VCaP (cell line): ENCODE data around the gene AIFM3.

Source experiments
- H3K27ac ChIP-seq: fragments of 450-650 bp; 2 replicates; pipeline ENCODE4 v1.5.1; 2017
- CTCF ChIP-seq: fragments of 450-650 bp; conservative IDR thresholded peaks from 2 replicates; pipeline ENCODE4 v1.5.1; 2017; ENCODE audit warnings: mild to moderate bottlenecking, moderate library complexity

AIFM3 gene

GRCh38 chr22:20966883-20967696, at the start of gene AIFM3:
Gene AIFM3, plus strand, starts transcription at chr22:20967255. Its CDS starts 690 bp downstream, at chr22:20967945.
- no peak within 1 kb of the TSS for H3K27ac ChIP-seq
- TF ChIP-seq CTCF = no peak

- H3K27ac ChIP-seq = peak overlapping the region; percentile 97
- TF ChIP-seq CTCF = no peak
Measured at GRCh38 chr22:20918663-20919218, 48.3 kb upstream of the AIFM3 start.

DNA sequence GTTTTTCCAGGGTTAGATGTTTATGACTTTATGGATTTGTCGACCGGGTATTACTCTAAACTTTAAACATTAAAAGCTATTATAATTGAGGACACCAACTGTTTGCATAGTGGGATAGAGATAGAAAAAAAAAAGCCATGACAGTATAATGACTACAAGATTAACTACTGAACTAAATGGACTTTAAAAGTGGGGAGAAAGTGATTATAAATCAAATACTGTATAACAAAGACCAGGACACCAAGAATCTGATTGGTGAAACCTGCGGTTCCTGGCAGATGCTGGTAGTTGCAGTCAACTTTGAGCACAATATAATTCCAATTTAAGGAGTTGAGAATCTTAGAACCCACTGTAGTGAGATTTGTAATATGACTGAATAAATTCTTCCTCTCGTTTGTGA, 47.3 kb upstream of the AIFM3 start:
- H3K27ac ChIP-seq = peak overlapping the region; percentile 97
- no peak for TF ChIP-seq CTCF

DNA sequence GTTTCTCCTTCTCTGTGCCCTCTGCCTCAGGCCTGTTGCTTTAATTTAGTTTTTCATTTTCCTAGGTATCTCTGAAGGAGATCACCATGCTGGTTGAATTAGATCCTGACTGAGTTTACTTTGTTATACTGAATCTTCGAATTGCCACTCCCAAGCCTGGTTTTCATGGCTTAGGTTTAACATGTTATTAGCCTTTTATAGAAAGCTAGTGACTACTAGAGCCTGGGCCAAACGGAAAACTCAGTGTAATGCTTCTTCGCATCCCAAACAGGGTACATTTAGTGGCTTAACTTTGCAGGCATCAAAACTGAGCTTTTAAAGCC, 46.2 kb upstream of the AIFM3 start:
- TF ChIP-seq CTCF = no peak
- peak overlapping the region; percentile 97 for H3K27ac ChIP-seq

DNA sequence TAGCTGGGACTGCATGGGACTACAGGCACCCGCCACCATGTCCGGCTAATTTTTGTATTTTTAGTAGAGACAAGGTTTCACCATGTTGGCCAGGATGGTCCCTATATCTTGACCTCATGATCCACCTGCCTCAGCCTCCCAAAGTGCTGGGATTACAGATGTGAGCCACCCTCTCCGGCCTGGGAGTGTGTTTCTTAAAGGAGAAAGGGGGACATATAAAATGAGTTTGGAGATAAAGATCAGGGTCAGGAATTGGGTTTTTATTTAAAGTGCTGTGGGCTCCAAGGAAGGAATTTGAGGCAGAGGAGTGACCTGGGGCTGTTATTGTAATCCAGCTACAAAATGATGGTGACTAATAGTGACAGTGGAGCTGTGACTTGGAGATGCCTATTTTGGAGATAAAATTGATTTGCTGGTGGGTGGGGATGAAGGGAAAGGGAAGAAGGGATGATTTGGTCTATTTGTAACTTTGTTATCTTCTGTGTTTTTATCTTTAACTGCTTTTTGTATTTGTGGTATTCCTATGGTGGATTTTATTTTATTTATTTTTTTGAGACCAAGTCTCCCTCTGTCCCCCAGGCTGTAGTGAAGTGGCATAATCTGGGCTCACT, 44.8 kb upstream of the AIFM3 start:
- TF ChIP-seq CTCF = no peak
- no peak overlapping the region for H3K27ac ChIP-seq

- TF ChIP-seq CTCF = no peak
- no peak overlapping the region for H3K27ac ChIP-seq
Measured at GRCh38 chr22:20926243-20926642, 40.8 kb upstream of the AIFM3 start.

DNA sequence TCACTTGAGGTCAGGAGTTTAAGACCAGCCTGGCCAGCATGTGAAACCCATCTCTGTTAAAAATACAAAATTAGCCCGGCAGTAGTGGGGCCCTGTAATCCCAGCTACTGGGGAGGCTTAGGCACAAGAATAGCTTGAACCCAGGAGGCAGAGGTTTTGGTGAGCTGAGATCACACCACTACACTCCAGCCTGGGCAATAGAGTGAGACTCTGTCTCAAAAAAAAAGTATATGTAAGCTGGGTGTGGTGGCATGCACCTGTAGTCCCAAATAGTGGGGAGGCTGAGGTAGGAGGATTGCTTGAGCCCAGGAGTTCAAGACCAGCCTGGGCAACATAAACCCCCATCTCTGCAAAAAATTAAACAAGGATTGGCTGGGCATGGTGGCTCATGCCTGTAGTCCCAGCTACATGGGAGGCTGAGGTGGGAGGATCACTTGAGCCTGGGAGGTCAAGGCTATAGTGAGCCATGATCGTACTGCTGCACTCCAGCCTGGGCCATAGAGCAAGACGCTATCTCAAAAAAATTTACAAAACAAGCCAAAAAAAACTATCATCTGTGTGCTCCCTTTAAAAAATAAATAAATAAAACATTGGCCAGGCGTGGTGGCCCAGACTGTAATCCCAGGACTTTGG, 39.0 kb upstream of the AIFM3 start:
- TF ChIP-seq CTCF = no peak
- H3K27ac ChIP-seq = no peak overlapping the region
